HL-60/S4 treated with phorbol 12-myristate 13-acetate at 8.2 ng/mL for 4 days and 3 days (cell line): Measurements from ENCODE around the gene MED26.
"Not testable (repeated sequence)": the region's sequence is repeated elsewhere in the genome, so short reads cannot be mapped to it uniquely, and the experiment has no call there.

Experiments
- in situ Hi-C: fragments of 300-500 bp; cut with MboI; formaldehyde crosslinking; loops from 2 replicates; pipeline ENCODE4 v1.15.0; 2022; ENCODE audit warnings: low sequenced_read_pairs

The MED26 gene

DNA sequence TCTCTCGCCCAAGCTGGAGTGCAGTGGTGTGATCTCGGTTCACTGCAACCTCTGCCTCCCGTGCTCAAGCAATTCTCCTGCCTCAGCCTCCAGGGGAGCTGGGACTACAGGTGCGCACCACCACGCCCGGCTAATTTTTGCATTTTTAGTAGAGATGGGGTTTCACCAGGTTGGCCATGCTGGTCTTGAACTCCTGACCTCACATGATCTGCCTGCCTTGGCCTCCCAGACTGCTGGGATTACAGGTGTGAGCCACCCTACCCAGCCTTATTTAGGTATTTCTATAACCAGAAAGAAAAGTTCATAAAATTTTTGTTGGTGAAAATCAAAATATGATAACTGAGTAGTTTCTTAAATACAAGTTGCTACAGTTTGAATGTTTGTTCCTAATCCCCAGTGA is 84.3 kb downstream of the MED26 start:
- in situ Hi-C loops: not testable (repeated sequence)

DNA sequence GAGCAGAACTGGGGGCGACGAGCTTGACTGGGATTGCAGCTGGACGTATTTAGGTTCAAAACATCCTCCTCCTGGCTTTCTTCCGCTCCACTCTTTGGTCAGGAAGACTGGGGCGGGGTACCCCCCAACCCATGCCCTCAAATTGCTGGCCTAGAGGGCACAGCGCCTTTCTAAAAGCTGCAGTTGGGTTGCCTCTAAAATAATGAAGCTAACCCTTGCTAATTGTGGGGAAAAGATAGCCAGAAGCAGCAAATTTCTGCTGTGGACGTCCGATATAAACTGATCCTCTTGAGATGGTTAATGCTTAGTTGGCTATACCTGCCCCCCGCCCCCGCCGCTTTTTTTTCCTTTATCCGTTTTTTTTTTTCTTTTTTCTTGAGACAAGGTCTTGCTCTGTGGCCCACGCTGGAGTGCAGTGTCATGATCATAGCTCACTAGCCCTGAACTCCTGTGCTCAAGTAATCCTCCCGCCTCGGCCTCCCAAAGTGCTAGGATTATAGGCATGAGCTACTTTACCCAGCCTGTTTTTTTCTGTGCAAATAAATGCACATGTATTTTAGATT is 85.0 kb downstream of the MED26 start:
- in situ Hi-C loops: no loop called here

DNA sequence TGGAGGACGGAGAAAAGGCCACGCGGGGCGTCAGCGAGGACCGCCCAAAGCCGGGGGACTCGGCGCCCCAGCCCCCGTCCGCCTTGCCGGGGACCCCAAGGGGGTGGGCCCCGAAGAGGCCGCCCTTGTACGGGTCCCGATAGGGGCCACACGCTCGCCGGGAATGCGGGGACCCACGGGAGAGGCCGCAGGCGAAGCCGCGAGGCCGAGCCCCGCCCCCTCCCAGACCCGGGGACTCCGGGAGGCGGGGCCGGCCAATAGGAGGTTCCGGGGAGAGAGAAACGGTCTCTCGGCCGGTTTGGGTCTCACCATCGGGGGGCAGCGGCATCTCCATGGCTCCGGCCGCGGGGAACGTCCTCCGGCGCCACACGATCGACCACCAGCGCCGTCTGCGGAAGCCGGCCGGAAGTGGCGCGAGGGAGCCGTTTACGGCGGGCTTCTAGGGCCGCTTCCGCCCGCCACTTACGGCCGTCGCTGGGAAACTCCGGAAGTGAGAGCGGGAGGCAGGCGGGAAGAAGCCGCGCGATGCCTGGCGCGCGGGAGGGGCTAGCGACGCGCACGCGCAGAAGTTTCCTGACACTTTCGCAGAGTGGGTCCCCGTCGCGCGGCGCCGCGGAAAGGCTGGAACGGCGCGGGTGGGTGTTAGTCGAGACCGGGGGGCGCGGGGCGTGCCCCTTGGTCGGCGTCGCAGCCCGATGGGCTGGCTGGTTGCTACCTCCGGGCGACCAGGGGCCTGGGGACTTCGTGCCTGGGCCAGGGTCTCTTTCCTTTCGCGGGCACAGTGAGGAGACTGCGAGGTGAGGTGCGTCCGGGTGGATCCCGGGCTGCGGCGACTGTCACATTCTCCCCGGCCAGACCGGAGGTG is 85.7 kb downstream of the MED26 start, which contains the start of gene CHERP:
Gene CHERP (minus strand): TSS at position 393 of the 865 bp plus-strand sequence. CDS start 59 bp downstream, at position 334.
- in situ Hi-C loops: no loop called here

DNA sequence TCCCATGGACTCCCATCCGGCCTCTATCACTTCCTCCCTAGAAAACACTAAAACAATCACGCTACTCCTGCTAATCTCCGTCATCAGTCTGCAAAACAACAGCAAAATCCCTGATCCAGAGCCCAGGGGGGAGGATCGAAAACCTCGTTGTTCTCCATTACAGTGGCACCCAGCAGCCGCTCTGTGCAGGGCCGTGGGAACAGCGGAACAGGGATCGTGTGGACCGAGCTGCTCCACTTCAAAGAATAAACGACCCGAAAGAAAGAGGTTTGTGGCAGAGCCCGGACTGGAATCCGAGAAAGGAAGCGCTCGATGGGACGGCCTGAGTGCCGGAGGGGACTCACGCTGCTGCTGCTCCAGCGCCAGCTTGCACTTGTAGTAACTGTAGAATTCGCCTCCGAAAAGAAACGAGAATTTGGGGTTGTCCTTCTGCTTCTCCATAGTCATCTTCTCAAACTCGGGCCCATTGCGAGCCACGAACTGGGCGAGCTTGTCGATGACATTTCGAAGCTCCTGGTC is 86.4 kb downstream of the MED26 start:
- in situ Hi-C loops: no loop called here

DNA sequence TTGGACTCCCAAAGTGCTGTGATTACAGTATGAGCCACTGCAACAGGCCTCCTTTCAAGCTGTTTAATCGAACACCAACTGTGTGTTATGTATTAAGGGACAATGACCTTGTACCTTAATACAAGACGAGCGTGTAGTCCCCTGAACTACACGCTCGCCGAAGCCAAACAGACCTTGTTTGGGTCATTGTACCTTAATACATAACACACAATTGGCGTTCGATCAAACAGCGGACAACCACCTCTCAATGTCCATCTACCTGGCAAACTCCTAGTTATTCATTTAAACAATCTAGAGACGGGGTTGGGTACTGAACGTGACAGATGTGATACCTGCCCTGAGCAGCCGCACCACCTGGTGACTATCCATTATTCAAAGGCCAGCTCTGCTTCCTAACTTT is 87.1 kb downstream of the MED26 start:
- in situ Hi-C loops: no loop called here

DNA sequence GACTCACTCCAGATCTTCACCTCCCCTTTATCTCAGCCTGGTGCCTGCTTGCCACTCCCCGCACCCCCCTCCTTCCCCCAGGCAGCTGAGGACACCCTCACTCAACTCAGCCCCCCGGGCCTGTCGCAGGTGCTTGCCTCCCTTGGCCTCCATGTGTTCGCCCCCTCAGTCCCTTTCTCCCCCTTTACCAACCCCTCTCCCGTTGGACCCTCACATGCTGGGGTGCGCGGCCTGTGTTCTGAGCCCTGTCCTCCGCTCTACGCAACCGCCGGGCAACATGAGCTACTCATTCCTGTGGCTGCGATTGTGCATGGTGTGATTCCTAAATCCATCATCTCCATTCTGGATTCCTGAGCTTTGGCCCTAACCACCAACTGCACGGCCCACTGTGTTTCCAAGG is 90.9 kb downstream of the MED26 start:
- in situ Hi-C loops: no loop called here

DNA sequence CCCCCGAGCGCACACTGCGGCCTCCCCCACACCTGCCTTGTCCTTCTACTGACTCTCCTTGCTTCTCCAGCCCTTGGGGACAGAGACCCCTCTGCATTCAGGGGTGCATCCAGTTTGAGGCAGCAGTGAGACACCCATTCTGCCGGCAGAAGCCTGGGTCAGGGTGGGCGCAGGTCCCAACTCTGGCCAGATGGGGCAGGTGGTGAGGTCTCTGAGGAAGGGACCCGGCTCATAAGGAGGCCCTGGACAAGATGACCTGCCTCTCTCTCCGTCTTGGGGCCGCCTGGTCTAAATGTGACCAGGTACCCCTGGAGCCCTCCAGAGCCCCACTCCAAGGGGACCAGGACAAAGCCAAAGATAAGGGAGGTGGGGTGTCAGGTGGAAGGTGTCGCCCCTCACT is 91.9 kb downstream of the MED26 start:
- in situ Hi-C loops: no loop called here

DNA sequence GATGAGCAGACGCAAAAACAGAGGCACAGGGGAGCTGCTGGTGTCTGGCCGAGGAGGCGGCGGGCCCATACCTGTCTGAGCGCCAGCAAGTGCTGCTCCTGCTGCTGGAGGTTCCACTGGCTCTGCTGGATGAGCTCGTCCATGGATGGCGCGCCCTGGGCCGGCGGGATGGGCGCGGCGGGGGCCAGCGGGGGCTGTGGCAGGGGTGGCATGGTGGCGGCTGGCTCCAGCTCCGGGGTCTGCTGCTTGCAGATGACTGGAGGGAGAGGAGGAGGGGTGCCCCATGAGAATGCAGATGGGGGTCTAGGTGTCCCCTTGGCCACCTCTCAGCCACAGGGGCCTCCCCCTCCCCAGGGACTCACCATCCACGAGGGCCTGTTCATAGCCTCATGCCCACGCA is 92.6 kb downstream of the MED26 start:
- in situ Hi-C loops: no loop called here

DNA sequence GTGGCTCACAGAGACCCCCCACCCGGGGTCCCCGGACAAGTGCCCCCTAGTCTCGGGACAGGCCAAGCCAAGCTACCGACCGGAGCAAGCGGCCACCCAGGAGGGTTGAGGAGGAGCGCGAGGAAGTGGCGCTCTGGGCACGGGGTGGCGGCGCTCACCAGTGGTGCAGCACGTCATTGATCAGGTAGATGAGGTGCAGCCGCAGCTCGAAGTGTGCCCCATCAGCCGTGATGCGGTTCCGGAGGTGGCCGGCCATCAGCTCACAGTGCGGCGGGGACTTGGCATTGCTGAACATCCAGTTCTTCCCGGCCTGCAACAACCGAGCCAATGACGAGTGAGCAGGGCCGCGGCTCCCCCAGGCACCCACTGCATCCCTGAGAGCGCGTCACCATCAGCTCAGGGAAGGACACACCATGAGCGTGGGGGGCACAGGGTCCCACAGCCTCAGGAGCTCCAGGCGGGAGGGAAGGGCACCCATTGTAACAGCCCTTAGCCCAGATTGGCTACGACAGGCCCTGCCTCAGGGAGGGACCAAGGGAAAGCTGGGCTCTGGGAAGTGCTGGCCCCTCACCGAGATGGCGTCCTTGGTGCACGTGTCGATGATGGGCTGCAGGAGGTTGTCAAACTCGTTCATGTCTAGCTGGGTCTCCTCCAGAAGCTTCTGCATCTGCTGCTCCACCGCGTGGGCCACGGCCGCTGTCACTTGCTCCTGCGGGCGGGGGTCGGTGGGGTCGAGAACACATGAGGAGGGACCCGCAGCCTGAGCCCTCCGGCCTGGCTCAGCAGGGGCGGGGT is 95.4 kb downstream of the MED26 start:
- in situ Hi-C loops: no loop called here

DNA sequence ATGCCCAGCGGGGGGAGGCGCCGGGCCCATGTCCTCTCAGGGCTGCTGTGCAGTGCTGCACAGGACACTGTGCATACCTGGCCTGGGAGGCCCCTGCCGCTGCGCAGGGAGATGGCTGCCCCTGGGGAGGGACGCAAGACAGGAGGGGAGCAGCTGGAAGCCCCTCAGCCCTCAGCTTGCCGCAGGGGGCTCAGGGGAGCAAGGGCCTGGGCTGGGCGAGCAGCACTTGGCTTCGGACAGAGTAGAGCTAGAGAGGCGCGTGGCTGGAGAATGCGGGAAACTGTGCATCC is 96.7 kb downstream of the MED26 start:
- in situ Hi-C loops: no loop called here

DNA sequence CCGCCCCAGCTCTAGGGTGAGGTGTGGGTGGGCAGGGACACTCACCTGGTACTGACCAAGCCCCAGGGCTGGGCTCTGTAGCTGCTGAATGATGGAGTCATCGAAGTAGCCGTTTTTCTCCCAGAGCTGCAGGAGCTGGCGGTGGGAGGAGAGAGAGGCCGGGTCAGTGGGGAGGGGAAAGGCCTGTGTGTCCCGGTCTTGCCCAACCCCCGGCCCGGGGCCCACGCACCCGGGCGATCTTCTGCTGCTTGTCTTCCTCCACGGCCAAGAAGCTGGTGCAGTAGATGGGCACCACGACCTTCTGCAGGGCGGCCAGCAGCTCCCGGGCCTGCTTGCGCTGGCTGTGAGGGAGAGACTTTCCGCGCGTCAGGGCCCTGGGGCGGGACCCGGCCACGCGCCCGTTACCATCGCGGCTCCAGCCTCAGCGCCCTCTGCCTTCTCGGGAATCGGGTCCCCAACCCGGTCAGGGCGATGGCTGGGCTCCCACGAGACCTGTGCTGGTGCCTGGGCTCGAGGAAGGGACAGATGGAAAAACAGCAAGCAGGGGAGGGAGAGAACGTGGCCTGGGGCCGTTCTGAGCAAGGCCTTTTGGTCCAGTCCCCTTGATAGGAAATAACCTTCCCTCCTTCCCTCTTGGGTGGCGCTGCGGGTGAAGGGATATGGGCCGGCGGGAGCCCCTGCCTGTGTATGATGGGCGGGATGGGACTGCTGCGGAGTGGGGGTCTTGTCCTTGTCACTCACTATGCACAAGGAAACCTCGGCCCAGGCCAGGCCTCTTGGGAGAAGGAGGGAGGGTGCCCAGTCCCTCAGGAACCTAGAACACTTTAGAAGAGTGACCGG is 97.2 kb downstream of the MED26 start:
- in situ Hi-C loops: no loop called here

DNA sequence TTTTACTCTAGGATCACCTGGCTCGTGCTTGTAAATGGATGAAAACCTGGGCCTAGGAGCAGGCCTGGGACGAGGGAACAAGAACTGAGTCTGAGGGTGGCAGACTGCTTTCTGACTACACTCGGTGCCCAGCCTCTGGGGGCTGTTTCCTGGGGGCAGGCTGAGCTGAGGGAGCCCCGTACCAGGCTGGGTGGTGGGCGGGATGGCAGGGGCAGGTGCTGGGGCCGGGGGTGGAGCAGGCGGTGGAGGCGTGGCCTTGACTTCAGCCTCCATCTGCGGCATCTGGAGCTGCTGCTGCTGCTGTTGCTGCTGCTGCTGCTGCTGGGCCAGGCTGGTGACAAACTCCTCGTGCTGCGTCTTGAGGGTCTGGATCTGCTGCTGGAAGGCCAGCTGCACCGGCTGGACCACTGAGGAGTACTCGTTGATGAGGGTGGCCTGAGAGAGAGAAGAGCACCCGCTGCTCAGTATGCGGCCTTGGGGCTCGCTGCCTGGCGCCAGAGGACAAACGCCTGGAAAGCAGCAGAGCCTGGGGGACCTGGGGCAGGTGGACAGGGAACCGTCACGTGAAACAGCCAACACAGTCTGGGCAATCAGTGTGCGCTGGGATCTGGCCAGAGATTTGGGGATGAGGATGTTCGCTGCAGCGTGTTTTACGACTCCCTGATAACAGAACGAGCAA is 98.4 kb downstream of the MED26 start:
- in situ Hi-C loops: no loop called here

DNA sequence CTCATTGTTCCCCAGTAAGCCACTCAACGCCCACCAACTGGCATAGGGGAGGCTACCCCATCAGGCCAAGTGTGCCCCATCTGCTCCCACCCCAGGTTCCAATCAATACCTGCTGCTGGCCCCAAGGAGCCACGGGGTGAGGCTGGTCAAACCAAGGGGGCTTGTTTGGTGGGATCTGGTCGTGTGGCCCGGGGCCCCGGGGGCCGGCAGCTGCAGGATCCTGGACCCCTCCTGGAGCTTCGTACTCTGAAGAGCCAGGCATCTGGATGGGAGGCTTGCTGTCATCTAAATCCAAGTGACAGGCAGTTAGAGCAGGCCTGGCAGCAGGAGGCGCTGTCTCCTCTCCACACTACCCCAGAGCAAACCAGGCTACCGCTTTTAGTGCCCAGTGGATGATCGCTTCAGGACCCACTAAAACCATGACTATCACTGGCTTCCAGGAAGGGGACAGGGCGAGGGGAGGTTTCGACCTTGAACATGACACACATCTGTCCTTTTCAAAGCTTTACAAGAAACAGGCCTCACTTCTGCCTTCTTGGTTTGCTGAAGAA is 100.0 kb downstream of the MED26 start:
- in situ Hi-C loops: no loop called here

DNA sequence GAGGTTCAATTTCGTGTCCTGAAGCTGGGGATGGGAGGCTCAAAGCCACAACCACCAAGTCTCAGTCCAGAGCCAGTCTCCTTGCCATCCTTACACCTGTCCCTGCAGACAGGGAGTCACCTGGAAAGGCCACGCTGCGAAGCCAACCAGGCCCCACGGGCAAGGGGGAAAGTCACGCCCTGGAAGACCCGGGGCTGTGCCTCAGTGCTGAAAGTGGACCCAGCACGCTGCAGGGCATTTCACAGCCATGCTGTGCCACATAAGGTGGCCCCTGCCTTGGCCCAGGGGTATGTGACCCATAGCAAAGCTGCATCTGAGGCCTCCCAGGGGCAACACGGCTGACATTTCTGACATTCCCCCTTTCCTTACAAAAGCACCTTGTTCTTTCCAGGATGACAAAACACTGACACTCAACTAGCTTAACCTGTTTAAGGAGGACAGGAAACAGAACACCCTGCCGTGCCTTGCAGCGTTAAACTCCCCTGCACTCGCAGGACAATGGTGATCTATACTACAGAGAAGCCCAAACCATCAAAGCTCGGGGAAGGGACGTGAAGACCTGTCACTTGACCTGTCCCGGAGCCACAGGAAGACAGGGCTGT is 100.6 kb downstream of the MED26 start:
- in situ Hi-C loops: no loop called here

DNA sequence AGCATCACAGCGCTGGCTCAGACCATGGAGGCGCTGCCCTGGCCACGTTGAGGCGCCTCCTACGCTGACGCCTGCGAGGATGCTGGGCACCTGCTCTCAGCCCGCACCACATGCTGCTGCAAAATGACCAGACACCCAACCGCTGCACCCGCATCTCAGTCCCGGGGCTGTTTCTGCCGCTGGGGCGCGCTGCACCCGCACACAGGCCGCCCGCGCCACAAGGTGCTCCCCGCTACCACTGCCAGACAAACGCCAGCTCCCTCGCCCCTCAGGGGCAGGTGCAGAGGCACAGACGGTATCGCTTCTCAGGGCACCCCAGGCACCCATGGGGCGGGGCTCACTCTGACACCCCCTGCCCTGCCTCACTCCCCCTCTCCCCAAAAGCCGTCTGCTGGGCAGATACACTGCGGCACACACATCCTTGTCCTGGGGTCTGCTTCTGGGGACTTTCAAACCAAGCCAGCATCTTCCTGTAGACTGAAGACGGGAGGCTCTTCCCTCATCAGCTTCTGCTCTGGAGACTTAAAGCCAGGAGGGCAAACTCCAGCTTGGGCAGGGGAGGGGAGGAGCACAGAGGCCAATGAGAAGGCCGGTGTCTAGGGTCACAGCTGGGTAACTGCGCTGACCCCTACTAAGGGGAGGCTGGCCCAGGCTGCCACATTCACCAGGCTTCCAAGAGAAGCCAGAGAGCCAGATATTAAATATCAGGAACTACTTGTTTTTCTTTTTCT is 102.1 kb downstream of the MED26 start:
- in situ Hi-C loops: no loop called here

DNA sequence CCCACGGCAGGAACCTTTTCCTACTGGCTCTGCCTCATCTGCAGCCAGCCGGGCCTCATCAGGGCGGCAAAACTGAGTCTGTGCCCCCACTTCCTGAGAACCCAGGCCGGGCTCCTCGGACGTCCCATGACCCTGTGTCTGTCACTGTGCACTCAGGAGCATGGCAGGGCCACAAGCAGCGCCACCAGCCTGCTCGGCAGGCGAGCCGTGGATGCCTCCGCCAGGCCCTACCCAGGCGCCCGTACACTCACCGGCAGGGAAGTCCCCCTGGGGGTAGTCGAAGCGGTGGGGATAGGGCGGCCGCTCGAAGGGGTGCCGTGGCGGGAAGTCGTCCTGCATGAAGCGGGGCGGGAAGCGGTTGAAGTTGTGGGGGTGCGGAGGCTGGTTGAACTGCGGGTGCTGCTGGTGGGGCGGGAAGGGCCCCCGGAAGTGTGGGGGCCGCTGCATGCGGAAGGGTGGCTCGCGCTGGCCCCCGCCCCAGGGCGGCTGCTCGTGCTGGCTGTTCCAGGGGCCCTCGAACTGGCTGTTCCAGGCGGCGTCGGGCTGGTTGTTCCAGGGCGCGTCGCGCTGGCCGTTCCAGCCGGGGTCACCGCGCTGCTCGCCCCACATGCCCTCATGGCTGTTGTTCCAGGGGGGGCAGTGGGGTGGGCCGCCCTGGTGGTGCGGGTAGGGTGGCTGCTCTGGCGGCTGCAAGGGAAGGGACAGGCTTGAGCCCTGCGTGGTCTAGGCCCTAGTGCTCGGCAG is 102.8 kb downstream of the MED26 start:
- in situ Hi-C loops: no loop called here
